Measurements from ENCODE around the gene BCL2L12.

The BCL2L12 gene

GRCh38 chr19:49687150-49687549 is 21.4 kb downstream of the BCL2L12 start:
- no peak for DNase-seq

GRCh38 chr19:49687566-49688316 is 22.0 kb downstream of the BCL2L12 start:
- DNase-seq: no peak

GRCh38 chr19:49688531-49689132 is 22.9 kb downstream of the BCL2L12 start:
- no peak for DNase-seq

GRCh38 chr19:49689133-49690078 is 23.7 kb downstream of the BCL2L12 start, which contains the start of gene ADM5:
Gene ADM5, plus strand, starts transcription at chr19:49689594. Its CDS starts 244 bp downstream, at chr19:49689838.
- DNase-seq: peak; percentile 58

GRCh38 chr19:49690079-49690655 is 24.4 kb downstream of the BCL2L12 start:
- no peak for DNase-seq

GRCh38 chr19:49690656-49691242 is 25.0 kb downstream of the BCL2L12 start, which contains the start of gene CPT1C:
Gene CPT1C, plus strand, starts transcription at chr19:49691116. Its CDS starts 1,137 bp downstream, at chr19:49692253.
- DNase-seq: peak; percentile 79

- DNase-seq: peak; percentile 65
Measured at GRCh38 chr19:49691243-49692146, 25.8 kb downstream of the BCL2L12 start.

- DNase-seq: no peak
Measured at GRCh38 chr19:49692147-49692506, 26.4 kb downstream of the BCL2L12 start.

- DNase-seq: no peak
Measured at GRCh38 chr19:49696115-49696514, 30.4 kb downstream of the BCL2L12 start.

GRCh38 chr19:49696865-49697264 is 31.1 kb downstream of the BCL2L12 start:
- DNase-seq: no peak

- DNase-seq: no peak
Measured at GRCh38 chr19:49699364-49699763, 33.6 kb downstream of the BCL2L12 start.

GRCh38 chr19:49700563-49700962 is 34.8 kb downstream of the BCL2L12 start:
- DNase-seq: no peak

GRCh38 chr19:49701271-49701786 is 35.6 kb downstream of the BCL2L12 start:
- no peak for DNase-seq

GRCh38 chr19:49704888-49705642 is 39.3 kb downstream of the BCL2L12 start:
- no peak for DNase-seq

- DNase-seq: no peak
Measured at GRCh38 chr19:49705919-49706318, 40.2 kb downstream of the BCL2L12 start.

- DNase-seq: no peak
Measured at GRCh38 chr19:49710372-49710951, 44.7 kb downstream of the BCL2L12 start.

- no peak for DNase-seq
Measured at GRCh38 chr19:49712397-49712859, 46.7 kb downstream of the BCL2L12 start.

GRCh38 chr19:49713236-49713845 is 47.6 kb downstream of the BCL2L12 start:
- DNase-seq: no peak

- DNase-seq: no peak
Measured at GRCh38 chr19:49716154-49716553, 50.4 kb downstream of the BCL2L12 start.
